SK-N-SH (cell line): ENCODE results near the gene THSD7B. TPM values are rescaled to one million over a fixed set of nuclear protein-coding genes. Genes with fewer than 3 reads are reported as not detected.
A peak's percentile ranks its signal among the peaks of the same experiment; 100 is the strongest.

ENCODE experiments used
- CTCF ChIA-PET: fragments of 300-600, 350-600 bp; formaldehyde crosslinking; extraction: SDS; loops from one replicate; lab custom pipeline; 2021; lab: Yijun Ruan, JAX
- POLR2A ChIA-PET: fragments of 350-600 bp; sonication (Branson Sonifier 250); formaldehyde crosslinking; extraction: SDS; loops from one replicate; lab custom pipeline; 2020; ENCODE audit warnings: antibody characterized with exemption, inconsistent platforms; lab: Yijun Ruan, JAX
- DNase-seq: peaks from one replicate; pipeline ENCODE4 v3.0.0; 2012
- H2AFZ ChIP-seq: fragments of 200-600 bp; sonication (generic); 2 replicates; pipeline ENCODE4 v1.8.1; 2016; ENCODE audit warnings: antibody characterized with exemption, mild to moderate bottlenecking, low read depth
- H3F3A ChIP-seq: fragments of 200-600 bp; sonication (generic); replicated peaks from 2 replicates; pipeline ENCODE3; 2016; ENCODE audit warnings: antibody characterized with exemption, mild to moderate bottlenecking; ENCODE audit not compliant: insufficient read depth
- H3K27ac ChIP-seq, 2 experiments: fragments of 200-500 bp in 1 of 2; fragments of 200-600 bp in 1 of 2; sonication (Bioruptor generic) in 1 of 2; sonication (generic), shearing (Covaris generic) in 1 of 2; 2 replicates each; pipeline versions ENCODE4 v1.5.1 to v1.6.1; 2014 to 2016; ENCODE audit warnings: low read depth in 2 of 2, inconsistent platforms in 1 of 2, low read length in 1 of 2, mild to moderate bottlenecking in 1 of 2, mixed read lengths in 1 of 2
- H3K27me3 ChIP-seq: fragments of 200-600 bp; sonication (generic), shearing (Covaris generic); 2 replicates; pipeline ENCODE4 v1.6.1; 2016; ENCODE audit warnings: mixed run types; ENCODE audit not compliant: insufficient read depth
- H3K36me3 ChIP-seq, 2 experiments: fragments of 200-500 bp in 1 of 2; fragments of 200-600 bp in 1 of 2; sonication (Bioruptor generic) in 1 of 2; sonication (generic) in 1 of 2; replicated peaks in 1 of 2; 2 replicates each; pipeline versions ENCODE3 to v1.5.1; 2014 to 2016; ENCODE audit warnings: low read length in 1 of 2, mild to moderate bottlenecking in 1 of 2; ENCODE audit not compliant: insufficient read depth in 2 of 2, control insufficient read depth in 1 of 2
- H3K4me1 ChIP-seq, 2 experiments: fragments of 200-500 bp in 1 of 2; fragments of 200-600 bp in 1 of 2; sonication (Bioruptor generic) in 1 of 2; sonication (generic), shearing (Covaris generic) in 1 of 2; 2 replicates each; pipeline versions ENCODE4 v1.5.1 to v1.6.1; 2014 to 2016; ENCODE audit warnings: low read depth in 1 of 2, low read length in 1 of 2, mixed run types in 1 of 2; ENCODE audit not compliant: insufficient read depth in 2 of 2, control insufficient read depth in 1 of 2
- H3K4me2 ChIP-seq: fragments of 200-600 bp; sonication (generic), shearing (Covaris generic); 2 replicates; pipeline ENCODE4 v1.6.1; 2017; ENCODE audit warnings: mixed run types
- H3K4me3 ChIP-seq, 2 experiments: fragments of 200-500 bp in 1 of 2; fragments of 200-600 bp in 1 of 2; sonication (Bioruptor generic) in 1 of 2; sonication (generic), shearing (Covaris generic) in 1 of 2; 2 replicates each; pipeline versions ENCODE4 v1.5.1 to v1.8.1; 2014 to 2016; ENCODE audit warnings: low read depth in 2 of 2, inconsistent platforms in 1 of 2, low read length in 1 of 2, mild to moderate bottlenecking in 1 of 2, mixed read lengths in 1 of 2, moderate library complexity in 1 of 2
- H3K79me2 ChIP-seq: fragments of 200-600 bp; sonication (generic); 2 replicates; pipeline ENCODE4 v1.8.1; 2017; ENCODE audit warnings: mild to moderate bottlenecking; ENCODE audit not compliant: insufficient read depth
- H3K9ac ChIP-seq: fragments of 200-600 bp; sonication (generic); 2 replicates; pipeline ENCODE4 v1.6.1; 2017; ENCODE audit warnings: mixed run types
- H3K9me2 ChIP-seq: fragments of 200-600 bp; sonication (generic); 2 replicates; pipeline ENCODE4 v1.6.1; 2017; ENCODE audit warnings: mixed run types
- H3K9me3 ChIP-seq: fragments of 200-600 bp; sonication (generic); 2 replicates; pipeline ENCODE4 v1.6.1; 2017; ENCODE audit warnings: mixed run types, mild to moderate bottlenecking, moderate library complexity
- H4K20me1 ChIP-seq: fragments of 200-600 bp; sonication (generic); 2 replicates; pipeline ENCODE4 v1.6.1; 2017; ENCODE audit warnings: mild to moderate bottlenecking, mixed run types; ENCODE audit not compliant: insufficient read depth
- CHD2 ChIP-seq: fragments of 150-350 bp; IDR thresholded peaks from 2 replicates; pipeline ENCODE4 v1.6.1; 2018; ENCODE audit warnings: low read length; ENCODE audit not compliant: partially characterized antibody
- EZH2phosphoT487 ChIP-seq: fragments of 200-600 bp; sonication (generic); IDR thresholded peaks from 2 replicates; pipeline ENCODE4 v1.6.1; 2017; ENCODE audit warnings: low read depth, mixed run types, mild to moderate bottlenecking, antibody characterized with exemption, moderate library complexity, borderline replicate concordance
- FOSL2 ChIP-seq: IDR thresholded peaks from 2 replicates; pipeline ENCODE4 v1.4.0; 2012; ENCODE audit warnings: low read depth, mild to moderate bottlenecking, moderate library complexity, borderline replicate concordance
- FOXM1 ChIP-seq: IDR thresholded peaks from 2 replicates; pipeline ENCODE4 v1.4.0; 2012; ENCODE audit warnings: low read depth, mild to moderate bottlenecking
- GATA2 ChIP-seq: sonication (generic); formaldehyde crosslinking; IDR thresholded peaks from 2 replicates; pipeline ENCODE4 v1.5.0; 2020; ENCODE audit warnings: mild to moderate bottlenecking, missing genetic modification reagents
- IRF3 ChIP-seq: fragments of 150-350 bp; IDR thresholded peaks from 2 replicates; pipeline ENCODE4 v1.6.1; 2016; ENCODE audit warnings: mild to moderate bottlenecking, low read depth, low read length
- JUND ChIP-seq: IDR thresholded peaks from 2 replicates; pipeline ENCODE4 v1.4.0; 2012
- MEF2A ChIP-seq: IDR thresholded peaks from 2 replicates; pipeline ENCODE4 v1.4.0; 2012; ENCODE audit warnings: low read depth, borderline replicate concordance
- MXI1 ChIP-seq: IDR thresholded peaks from 2 replicates; pipeline ENCODE4 v1.6.1; 2012; ENCODE audit warnings: mild to moderate bottlenecking, low read depth, low read length, improper control_type of control experiment
- PBX3 ChIP-seq: IDR thresholded peaks from 2 replicates; pipeline ENCODE4; 2012
- RCOR1 ChIP-seq: fragments of 150-350 bp; IDR thresholded peaks from 2 replicates; pipeline ENCODE4 v1.6.1; 2017; ENCODE audit warnings: antibody characterized with exemption, low read length
- RXRA ChIP-seq: IDR thresholded peaks from 2 replicates; pipeline ENCODE4 v1.4.0; 2012; ENCODE audit warnings: low read depth, mild to moderate bottlenecking, borderline replicate concordance
- SIN3A ChIP-seq: IDR thresholded peaks from 2 replicates; pipeline ENCODE4 v1.6.1; 2012; ENCODE audit warnings: low read depth, mild to moderate bottlenecking, low read length, moderate library complexity, borderline replicate concordance
- WGBS: methylation state at CpG from one replicate; pipeline ENCODE4 v1.1.6; 2017; ENCODE audit warnings: low lambda C conversion rate; 5-methylcytosine and 5-hydroxymethylcytosine counted together
- polyA plus RNA-seq, 3 experiments: library from polyadenylated mRNA; depleted of rRNA; stranded (reverse); fragments of >200 nt; gene quantifications; 2 replicates each; pipeline ENCODE4 v1.2.3, GENCODE V29; 2012
- TF ChIP-seq, protein P1 (sequence below): IDR thresholded peaks from 2 replicates; pipeline ENCODE4 v1.4.0; 2012; ENCODE audit warnings: low read depth
- TF ChIP-seq, protein P2 (sequence below): IDR thresholded peaks from 2 replicates; pipeline ENCODE4 v1.6.1; 2012; ENCODE audit warnings: mild to moderate bottlenecking, low read depth, low read length, moderate library complexity
- TF ChIP-seq, protein P3 (sequence below): fragments of 150-350 bp; IDR thresholded peaks from 2 replicates; pipeline ENCODE4 v1.6.1; 2017; ENCODE audit warnings: antibody characterized with exemption, low read length, low read depth, borderline replicate concordance

THSD7B gene
- polyA plus RNA-seq, 1 of the 3 experiments (the other 2 are of a cell fraction): not detected

DNA sequence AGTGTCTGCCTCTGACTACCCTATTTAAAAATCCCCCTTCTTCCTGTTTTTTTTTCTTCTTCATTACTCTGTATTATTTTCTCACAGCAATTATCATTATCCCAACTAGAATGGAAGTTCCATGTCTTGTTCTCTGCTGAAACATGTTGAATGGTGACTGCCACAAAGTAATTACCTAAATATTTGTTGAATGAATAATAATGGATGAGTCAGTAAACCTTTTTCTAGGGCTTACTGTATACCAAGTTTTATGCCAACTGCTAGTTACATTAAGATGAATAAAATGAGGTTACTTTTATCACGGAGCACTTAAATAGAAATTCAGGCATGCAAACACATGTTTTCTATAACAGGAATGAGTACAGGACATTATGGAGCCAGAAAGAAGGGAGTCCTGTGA is 490.6 kb downstream of the THSD7B start:
- no peak overlapping the region for H3K4me3 ChIP-seq
- TF ChIP-seq, protein P1, sequence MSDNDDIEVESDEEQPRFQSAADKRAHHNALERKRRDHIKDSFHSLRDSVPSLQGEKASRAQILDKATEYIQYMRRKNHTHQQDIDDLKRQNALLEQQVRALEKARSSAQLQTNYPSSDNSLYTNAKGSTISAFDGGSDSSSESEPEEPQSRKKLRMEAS: no peak
- TF ChIP-seq GATA2 (CRISPR knock-in tag) (no peak), FOSL2 (peak; percentile 34; the same call in 1 of the 2 replicates), MXI1 (no peak), PBX3 (no peak), IRF3 (no peak), JUND (peak; percentile 32; the same call in 1 of the 2 replicates), EZH2phosphoT487 (no peak)
- no peak for DNase-seq
- H3K4me1 ChIP-seq: no peaks in the 10 kb centered on the region
- H3K27me3 ChIP-seq: no peaks in the 10 kb centered on the region
- no peaks in the 10 kb centered on the region for H3K79me2 ChIP-seq
- peaks cover 14% of the 10 kb centered on the region for H3F3A ChIP-seq
- H3K9me3 ChIP-seq: no peaks in the 10 kb centered on the region
- 0 out of 2 replicates have a peak overlapping the region, but pooled peaks have one; percentile 46 for H2AFZ ChIP-seq
- H3K27ac ChIP-seq: peak overlapping the region in 1 of 2 experiments; percentile 68; a peak in 2 of 4 replicates
- no peaks in the 10 kb centered on the region for H4K20me1 ChIP-seq
- ChIA-PET POLR2A (no interaction called here), CTCF (no interaction called here)
- no peaks in the 10 kb centered on the region for H3K36me3 ChIP-seq
- WGBS: 7% methylated on average over 1 of the region's 1 CpG
- H3K9me2 ChIP-seq: no peaks in the 10 kb centered on the region
- no peak overlapping the region for H3K9ac ChIP-seq
- no peak overlapping the region for H3K4me2 ChIP-seq

GRCh38 chr2:137261881-137262585 is 496.7 kb downstream of the THSD7B start:
- Histone ChIP-seq H3K79me2 (no peaks in the 10 kb centered on the region), H3K4me2 (no peak overlapping the region), H3K27me3 (no peaks in the 10 kb centered on the region), H3K9ac (no peak overlapping the region), H3F3A (no peaks in the 10 kb centered on the region), H3K27ac (no peak overlapping the region), H3K9me2 (no peaks in the 10 kb centered on the region), H3K36me3 (no peaks in the 10 kb centered on the region), H4K20me1 (no peaks in the 10 kb centered on the region), H3K9me3 (no peaks in the 10 kb centered on the region), H3K4me3 (no peak overlapping the region), H2AFZ (no peak overlapping the region), H3K4me1 (no peaks in the 10 kb centered on the region)
- WGBS: 53% methylated on average over 3 of the region's 3 CpGs
- POLR2A ChIA-PET: interaction anchor here (0.6 kb wide), 1 partner anchor 66 kb away, joined by 5 read pairs; no protein-coding TSS in a partner anchor
- no peak for DNase-seq
- CTCF ChIA-PET: interaction anchor here (0.6 kb wide), 2 partner anchors 87 to 181 kb away, joined by 3 to 4 read pairs; no protein-coding TSS in a partner anchor
- no peak for TF ChIP-seq CHD2
- TF ChIP-seq, protein P2, sequence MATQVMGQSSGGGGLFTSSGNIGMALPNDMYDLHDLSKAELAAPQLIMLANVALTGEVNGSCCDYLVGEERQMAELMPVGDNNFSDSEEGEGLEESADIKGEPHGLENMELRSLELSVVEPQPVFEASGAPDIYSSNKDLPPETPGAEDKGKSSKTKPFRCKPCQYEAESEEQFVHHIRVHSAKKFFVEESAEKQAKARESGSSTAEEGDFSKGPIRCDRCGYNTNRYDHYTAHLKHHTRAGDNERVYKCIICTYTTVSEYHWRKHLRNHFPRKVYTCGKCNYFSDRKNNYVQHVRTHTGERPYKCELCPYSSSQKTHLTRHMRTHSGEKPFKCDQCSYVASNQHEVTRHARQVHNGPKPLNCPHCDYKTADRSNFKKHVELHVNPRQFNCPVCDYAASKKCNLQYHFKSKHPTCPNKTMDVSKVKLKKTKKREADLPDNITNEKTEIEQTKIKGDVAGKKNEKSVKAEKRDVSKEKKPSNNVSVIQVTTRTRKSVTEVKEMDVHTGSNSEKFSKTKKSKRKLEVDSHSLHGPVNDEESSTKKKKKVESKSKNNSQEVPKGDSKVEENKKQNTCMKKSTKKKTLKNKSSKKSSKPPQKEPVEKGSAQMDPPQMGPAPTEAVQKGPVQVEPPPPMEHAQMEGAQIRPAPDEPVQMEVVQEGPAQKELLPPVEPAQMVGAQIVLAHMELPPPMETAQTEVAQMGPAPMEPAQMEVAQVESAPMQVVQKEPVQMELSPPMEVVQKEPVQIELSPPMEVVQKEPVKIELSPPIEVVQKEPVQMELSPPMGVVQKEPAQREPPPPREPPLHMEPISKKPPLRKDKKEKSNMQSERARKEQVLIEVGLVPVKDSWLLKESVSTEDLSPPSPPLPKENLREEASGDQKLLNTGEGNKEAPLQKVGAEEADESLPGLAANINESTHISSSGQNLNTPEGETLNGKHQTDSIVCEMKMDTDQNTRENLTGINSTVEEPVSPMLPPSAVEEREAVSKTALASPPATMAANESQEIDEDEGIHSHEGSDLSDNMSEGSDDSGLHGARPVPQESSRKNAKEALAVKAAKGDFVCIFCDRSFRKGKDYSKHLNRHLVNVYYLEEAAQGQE: no peak
- TF ChIP-seq, protein P1: no peak
- no peak for TF ChIP-seq IRF3
- TF ChIP-seq GATA2 (CRISPR knock-in tag): no peak
- no peak for TF ChIP-seq RCOR1
- TF ChIP-seq, protein P3, sequence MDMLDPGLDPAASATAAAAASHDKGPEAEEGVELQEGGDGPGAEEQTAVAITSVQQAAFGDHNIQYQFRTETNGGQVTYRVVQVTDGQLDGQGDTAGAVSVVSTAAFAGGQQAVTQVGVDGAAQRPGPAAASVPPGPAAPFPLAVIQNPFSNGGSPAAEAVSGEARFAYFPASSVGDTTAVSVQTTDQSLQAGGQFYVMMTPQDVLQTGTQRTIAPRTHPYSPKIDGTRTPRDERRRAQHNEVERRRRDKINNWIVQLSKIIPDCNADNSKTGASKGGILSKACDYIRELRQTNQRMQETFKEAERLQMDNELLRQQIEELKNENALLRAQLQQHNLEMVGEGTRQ: no peak
- TF ChIP-seq FOXM1: no peak
- TF ChIP-seq RXRA: no peak
- TF ChIP-seq MEF2A: no peak
- TF ChIP-seq SIN3A: no peak
- TF ChIP-seq MXI1: no peak
